AG08396 (cell line): Measurements from ENCODE around the gene MBNL2.

Source experiments
- DNase-seq: peaks from one replicate; pipeline ENCODE4 v3.0.0; 2012; ENCODE audit warnings: low spot score, mixed read lengths

Gene MBNL2

DNA sequence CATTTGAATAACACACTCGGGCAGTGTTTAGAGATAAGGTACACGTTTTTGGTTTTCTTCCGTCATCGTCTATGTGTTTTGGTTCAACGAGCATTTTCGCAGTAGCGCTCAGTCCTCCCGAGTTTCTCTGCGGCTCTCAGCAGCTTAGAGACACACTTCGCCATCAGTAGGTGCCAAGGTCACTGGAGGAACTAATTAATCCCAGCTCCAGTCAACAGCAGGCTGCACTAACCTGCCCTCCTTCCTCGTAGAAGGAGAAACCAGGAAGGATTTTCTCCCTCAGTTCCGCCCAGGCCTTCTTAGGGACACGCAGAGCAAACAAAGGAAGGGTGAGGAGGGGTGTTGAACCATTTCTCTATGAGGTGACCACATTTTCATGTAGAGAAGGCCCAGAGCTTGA is 12.6 kb downstream of the MBNL2 start:
- no peak for DNase-seq

DNA sequence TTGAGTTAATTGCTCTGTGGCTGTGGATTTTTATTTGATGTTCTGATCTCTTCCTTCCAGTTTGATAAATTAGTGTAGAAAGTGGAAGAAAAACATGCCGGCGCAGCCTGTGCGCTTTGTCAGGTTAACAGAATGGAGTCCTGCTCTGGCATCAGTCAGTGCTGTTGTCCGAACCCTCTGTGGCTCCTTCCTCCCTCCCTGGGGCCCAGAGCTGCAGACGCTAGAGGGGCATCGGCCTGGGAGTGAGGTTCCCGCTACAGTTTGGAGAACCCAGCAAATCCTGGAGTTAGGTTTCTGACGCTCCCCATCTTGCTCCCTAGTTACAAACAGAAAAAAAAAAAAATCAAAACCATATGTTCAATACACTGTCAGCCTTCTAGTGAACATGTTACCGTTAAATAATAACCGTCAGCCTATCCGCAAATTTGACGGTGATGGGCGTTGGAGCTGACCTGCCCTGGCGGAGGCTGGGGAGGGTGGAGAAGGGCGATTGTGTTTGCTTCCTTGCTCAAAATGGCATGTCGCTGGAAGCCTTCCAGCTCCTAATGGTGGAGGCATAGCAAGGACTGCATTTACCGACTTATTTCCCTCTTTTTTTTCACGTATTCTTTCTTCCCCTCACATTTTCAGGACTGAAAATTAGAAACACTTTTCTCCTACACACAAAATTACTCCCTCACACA is 13.6 kb downstream of the MBNL2 start:
- DNase-seq = no peak

GRCh38 chr13:97237388-97237787 is 15.3 kb downstream of the MBNL2 start:
- no peak for DNase-seq

GRCh38 chr13:97238432-97238831 is 16.3 kb downstream of the MBNL2 start:
- DNase-seq = no peak

DNA sequence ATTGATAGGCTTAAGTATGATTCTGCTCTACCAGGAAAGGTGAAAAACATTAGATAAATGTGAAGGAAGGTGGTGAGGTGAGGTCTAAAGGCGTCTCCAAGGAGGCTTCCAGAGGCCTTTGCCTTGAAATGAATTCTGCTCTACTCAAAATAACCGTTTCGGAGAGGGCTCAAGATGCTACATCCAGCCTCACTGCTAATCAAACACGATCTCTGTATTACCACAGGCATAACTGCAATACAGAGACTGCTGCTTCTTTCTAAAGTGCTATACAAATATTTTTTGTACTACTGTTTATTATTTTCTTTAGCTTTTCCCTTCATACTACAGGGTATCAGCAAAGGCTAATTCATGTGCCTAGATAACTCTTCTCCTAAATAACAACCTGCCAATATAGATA is 16.8 kb downstream of the MBNL2 start:
- DNase-seq = no peak

GRCh38 chr13:97239306-97239705 is 17.2 kb downstream of the MBNL2 start:
- no peak for DNase-seq

DNA sequence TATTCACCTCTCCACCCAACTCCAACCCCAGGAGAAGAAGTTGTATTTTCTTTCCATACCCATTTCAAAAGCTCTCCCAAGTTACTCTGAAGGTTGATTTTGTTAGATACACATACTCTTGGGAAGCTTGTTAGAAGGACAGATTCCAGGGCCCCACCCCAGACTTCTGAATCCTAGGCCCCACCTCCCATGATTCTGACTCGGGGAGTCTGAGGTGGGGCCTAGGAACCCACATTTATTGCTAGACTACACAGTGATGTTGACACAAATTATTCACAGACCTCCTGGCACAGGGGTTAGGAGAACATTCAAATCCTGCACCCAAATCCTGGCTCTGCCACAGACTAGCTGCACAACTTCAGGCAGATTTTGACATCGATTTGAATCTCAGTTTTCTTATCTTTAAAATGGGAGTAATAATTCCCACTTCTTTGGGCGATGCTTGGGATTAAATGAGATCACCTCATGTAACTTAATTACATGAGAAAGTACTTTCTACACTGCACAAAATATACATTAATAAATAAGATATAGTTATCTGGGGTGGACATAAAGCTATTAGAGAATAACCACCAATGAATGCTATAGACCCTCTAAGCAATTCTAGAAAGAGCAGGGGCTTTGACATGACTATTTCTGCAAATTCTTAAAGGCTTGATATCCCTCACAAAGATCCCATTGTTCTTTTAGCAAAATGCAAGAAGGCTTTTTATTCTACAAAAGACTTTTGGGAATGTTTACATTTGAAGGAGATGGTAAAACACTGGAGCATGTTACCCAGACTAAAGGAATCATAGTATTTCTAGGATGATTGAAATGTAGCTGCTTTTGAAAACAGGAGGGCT is 18.0 kb downstream of the MBNL2 start:
- DNase-seq = no peak

DNA sequence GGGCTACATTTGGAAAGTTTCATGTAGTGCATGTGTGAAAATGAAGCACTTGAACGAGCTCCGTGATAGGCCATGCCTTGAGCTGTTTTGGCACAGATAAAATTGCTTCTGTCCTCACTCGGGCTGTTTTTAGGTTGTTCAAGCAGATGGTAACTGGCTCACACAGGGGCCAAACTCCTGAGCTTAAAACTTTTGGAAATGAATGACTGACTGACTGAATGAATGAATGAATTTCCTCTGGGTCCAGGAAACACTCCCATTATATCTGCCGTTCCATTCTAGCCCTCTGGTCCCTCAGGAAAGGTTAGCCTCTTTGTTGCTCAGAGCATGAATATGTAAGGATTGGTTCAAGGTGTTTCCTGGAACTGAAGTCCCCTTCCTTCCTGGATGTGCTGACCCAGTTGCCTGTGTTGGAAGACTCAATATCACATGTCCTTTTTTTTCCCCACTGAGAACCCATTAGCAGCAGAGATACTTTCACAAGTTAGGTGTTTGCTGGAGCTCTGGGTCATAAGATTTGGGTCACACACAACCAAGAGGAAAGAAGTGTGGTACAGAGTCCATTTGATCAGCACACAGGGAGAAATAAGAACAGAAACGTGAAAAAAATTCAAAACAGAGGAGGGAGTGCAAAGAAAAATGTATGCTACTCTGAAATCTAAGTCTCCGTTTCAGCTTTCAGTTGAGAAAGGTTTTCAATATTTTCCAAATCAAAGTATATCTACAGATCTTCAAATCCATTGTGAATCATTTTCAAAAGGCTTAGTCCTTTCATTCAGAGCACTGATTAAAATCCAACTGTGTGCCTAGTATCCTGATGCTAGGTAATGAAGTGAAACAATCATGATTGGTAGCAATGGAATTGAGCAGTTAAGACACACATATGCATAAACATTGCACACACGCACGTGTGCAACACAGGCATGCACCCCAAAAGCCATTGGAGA is 18.9 kb downstream of the MBNL2 start:
- DNase-seq = no peak

DNA sequence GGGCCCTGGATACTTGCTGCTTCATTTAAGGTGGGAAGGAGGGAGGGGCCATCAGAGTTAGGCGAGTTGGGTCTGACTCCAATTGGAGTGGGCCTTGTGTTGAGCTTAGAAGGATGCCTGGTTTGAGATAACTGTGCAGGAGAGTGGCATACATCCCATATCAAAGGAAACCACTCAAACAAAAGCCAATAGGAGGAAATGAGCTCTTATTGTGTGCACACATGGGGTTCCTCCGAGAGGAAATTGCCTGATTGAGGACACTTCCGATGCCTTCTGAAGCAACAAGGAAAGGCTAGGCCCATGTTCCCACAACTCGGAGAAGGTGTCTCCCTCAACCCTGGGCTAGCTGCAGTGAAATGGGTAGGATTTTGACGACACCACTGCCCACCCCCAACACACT is 19.6 kb downstream of the MBNL2 start:
- DNase-seq = no peak

- no peak for DNase-seq
Measured at GRCh38 chr13:97242755-97243497, 20.8 kb downstream of the MBNL2 start.

GRCh38 chr13:97243915-97244781 is 22.0 kb downstream of the MBNL2 start:
- no peak for DNase-seq

DNA sequence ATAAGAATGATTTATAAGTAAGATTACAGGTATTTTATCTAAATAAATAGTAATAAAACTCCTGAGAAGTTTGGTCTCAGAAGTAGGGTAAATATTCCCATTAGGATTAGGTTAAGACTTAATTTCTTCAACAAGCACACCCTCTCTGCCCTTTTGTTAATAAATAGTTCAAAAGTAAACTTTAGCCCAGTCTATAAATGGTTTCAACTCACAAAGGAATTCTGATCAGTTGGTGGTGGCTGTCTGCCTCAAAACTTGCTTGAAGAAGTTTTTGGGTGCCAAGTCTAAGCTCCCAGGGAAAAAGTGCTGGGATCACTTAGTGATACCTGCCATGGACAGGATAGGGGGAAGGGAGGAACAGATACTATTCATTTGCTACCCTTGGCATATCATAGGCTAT is 22.9 kb downstream of the MBNL2 start:
- DNase-seq = no peak

DNA sequence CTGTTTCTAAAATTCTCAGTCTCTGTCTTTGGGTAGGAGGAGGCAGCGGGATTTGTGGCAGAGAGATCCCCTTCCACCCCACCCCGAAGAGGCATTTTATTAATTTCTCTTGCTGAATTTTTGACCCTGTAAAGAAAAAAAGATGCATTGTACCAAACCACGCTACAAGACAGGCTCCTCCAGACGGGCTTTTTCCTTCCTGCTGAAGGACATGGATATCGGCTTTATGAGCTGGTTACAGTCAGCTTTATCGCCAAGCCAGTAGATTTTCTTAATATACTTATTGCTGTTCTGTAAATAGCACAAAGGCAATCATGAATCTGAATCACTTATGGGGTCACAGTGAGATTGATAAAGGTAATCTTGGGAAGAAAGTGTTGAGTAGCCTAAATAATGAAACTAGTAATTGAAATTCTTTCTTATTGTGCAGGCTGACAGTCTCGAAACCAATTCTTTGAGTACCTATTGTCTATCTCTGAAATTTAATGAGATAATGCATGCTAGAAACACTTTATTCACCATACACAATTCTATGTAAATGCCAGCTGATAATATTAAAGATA is 24.5 kb downstream of the MBNL2 start:
- no peak for DNase-seq

DNA sequence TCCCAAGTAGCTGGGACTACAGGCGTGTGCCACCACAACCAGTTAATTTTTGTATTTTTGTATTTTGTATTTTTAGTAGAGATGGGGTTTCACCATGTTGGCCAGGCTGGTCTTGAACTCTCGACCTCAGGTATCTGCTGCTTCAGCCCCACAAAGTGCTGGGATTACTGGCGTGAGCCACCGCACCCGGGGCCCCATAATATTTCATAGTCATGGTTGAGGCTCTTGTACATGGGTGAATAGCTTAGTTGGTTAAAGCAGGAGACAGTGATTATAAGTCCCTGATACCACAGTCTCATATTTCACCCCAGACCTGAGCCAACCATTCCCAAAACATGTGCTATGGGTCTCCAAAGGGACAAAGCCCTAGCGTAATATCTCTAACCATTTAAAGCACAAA is 26.1 kb downstream of the MBNL2 start:
- no peak for DNase-seq

- DNase-seq = no peak
Measured at GRCh38 chr13:97249093-97249795, 27.1 kb downstream of the MBNL2 start.

- DNase-seq = no peak
Measured at GRCh38 chr13:97249796-97250495, 27.8 kb downstream of the MBNL2 start.

GRCh38 chr13:97250560-97250959 is 28.4 kb downstream of the MBNL2 start:
- DNase-seq = no peak

DNA sequence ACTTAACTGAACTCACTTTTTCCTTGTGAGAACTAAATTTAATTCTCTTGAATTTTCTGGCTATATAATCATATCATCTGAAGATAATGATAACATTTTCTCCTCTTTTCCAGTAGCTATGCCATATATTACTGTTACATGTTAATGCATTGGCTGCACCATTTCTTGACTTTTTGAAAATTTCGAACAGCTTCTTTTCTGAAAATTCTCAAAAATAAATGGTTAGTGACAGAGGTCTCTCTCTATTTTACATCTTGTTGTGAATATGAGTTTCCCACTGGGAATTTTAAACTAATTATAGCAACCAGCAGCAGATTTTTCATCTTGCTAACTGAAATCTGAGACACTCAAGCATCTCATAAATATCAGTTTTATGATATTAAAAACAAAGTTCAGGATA is 30.6 kb downstream of the MBNL2 start:
- no peak for DNase-seq
